DND-41 (cell line): Measurements from ENCODE around the gene ZMYM4.

Experiments used
- CTCF ChIP-seq: IDR thresholded peaks from 2 replicates; pipeline ENCODE4 v1.5.1; 2012; ENCODE audit warnings: borderline replicate concordance, low read length, moderate library complexity, mild to moderate bottlenecking; ENCODE audit not compliant: poor library complexity, severe bottlenecking; ENCODE audit errors: extremely low read depth
- EZH2 ChIP-seq: IDR thresholded peaks from 3 replicates; pipeline ENCODE4 v1.6.1; 2012; ENCODE audit warnings: borderline replicate concordance, low read depth, mild to moderate bottlenecking, moderate library complexity, low read length, inconsistent platforms; ENCODE audit not compliant: severe bottlenecking

- TF ChIP-seq CTCF, result no peak
- no peak for TF ChIP-seq EZH2
Observed at GRCh38 chr1:35382107-35382506, 113.6 kb downstream of the ZMYM4 start.
